Measurements from ENCODE around the gene MBP. TPM values are rescaled to one million over a fixed set of nuclear protein-coding genes. Genes with fewer than 3 reads are reported as not detected.

Gene MBP
- total and polyA plus RNA-seq, 2 of the 13 experiments (the other 11 are each of a cell fraction or from before 2014, with no cell fraction given) = 5.0 to 8.5 TPM

GRCh38 chr18:76999077-76999476 lies 133.5 kb downstream of the MBP start:
- ATAC-seq = no peak
- Histone ChIP-seq H2AFZ (ENCODE audit: low read length) (no peak overlapping the region), H4K20me1 (ENCODE audit: insufficient read depth, low read length) (no peaks in the 10 kb centered on the region), H3K36me3 (replicated peaks in 1 of 2; ENCODE audit: control insufficient read depth in 1 of 2, insufficient read depth in 2 of 2, low read length in 2 of 2) (no peaks in the 10 kb centered on the region), H3K9ac (ENCODE audit: insufficient read depth, low read depth, low read length) (no peak overlapping the region), H3K9me3 (ENCODE audit: low read length) (no peaks in the 10 kb centered on the region), H3K27ac (ENCODE audit: extremely low read length, insufficient read depth, low read length) (no peak overlapping the region), H3K4me2 (ENCODE audit: low read depth, low read length) (no peak overlapping the region), H3K4me1 (ENCODE audit: insufficient read depth, low read length) (peaks cover 19% of the 10 kb centered on the region), H3K27me3 (ENCODE audit: control insufficient read depth in 1 of 2, insufficient read depth in 2 of 2, low read length in 2 of 2) (no peaks in the 10 kb centered on the region; a peak in 1 of 5 replicates), H3K4me3 (replicated peaks in 1 of 3; ENCODE audit: insufficient read depth in 1 of 3, low read depth in 2 of 3, low read length in 3 of 3) (no peak overlapping the region), H3K79me2 (ENCODE audit: insufficient read depth, low read length) (no peaks in the 10 kb centered on the region)
- DNase-seq (ENCODE audit: low spot score) = no peak
- ChIA-PET CTCF (ENCODE audit: low intra/inter-chr PET ratio, low total read pairs) (interaction anchor here (2.0 kb wide), 1 partner anchor 57 kb away, joined by 16 read pairs; no protein-coding TSS in a partner anchor), POLR2A (no interaction called here)
- in situ Hi-C loops (cut with HindIII; ENCODE audit: extremely low pct_ligation_motif_present, low pct_unique_long_range_greater_than_20kb) = loop anchor here (10.0 kb wide), 2 partner anchors 206 to 656 kb away; no protein-coding TSS in a partner anchor
- WGBS (ENCODE audit: low lambda C conversion rate) = 91% methylated on average over 13 of the region's 13 CpGs
- FAIRE-seq = no peak
- no TSS peak for BruUV-seq (replicated peaks)
- TF ChIP-seq ARHGAP35 (CRISPR knock-in tag; IDR thresholded peaks at IDR 0.05; ENCODE audit: borderline replicate concordance) (no peak), ZNF121 (CRISPR knock-in tag; IDR thresholded peaks at IDR 0.05) (no peak), GPBP1L1 (CRISPR knock-in tag; IDR thresholded peaks at IDR 0.05) (no peak), FOXK1 (CRISPR knock-in tag; IDR thresholded peaks at IDR 0.05; ENCODE audit: borderline replicate concordance, low read depth) (no peak), ZNF703 (CRISPR knock-in tag; IDR thresholded peaks at IDR 0.05; ENCODE audit: borderline replicate concordance) (no peak)
- TF ChIP-seq, protein P1, sequence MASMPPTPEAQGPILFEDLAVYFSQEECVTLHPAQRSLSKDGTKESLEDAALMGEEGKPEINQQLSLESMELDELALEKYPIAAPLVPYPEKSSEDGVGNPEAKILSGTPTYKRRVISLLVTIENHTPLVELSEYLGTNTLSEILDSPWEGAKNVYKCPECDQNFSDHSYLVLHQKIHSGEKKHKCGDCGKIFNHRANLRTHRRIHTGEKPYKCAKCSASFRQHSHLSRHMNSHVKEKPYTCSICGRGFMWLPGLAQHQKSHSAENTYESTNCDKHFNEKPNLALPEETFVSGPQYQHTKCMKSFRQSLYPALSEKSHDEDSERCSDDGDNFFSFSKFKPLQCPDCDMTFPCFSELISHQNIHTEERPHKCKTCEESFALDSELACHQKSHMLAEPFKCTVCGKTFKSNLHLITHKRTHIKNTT (CRISPR knock-in tag; IDR thresholded peaks at IDR 0.05) = no peak
- intact Hi-C loops (cut with micrococcal nuclease; ENCODE audit: unreplicated experiment) = no loop called here

All from HepG2 (cell line).